Measurements from ENCODE around the gene PSMB7.

PSMB7 gene

DNA sequence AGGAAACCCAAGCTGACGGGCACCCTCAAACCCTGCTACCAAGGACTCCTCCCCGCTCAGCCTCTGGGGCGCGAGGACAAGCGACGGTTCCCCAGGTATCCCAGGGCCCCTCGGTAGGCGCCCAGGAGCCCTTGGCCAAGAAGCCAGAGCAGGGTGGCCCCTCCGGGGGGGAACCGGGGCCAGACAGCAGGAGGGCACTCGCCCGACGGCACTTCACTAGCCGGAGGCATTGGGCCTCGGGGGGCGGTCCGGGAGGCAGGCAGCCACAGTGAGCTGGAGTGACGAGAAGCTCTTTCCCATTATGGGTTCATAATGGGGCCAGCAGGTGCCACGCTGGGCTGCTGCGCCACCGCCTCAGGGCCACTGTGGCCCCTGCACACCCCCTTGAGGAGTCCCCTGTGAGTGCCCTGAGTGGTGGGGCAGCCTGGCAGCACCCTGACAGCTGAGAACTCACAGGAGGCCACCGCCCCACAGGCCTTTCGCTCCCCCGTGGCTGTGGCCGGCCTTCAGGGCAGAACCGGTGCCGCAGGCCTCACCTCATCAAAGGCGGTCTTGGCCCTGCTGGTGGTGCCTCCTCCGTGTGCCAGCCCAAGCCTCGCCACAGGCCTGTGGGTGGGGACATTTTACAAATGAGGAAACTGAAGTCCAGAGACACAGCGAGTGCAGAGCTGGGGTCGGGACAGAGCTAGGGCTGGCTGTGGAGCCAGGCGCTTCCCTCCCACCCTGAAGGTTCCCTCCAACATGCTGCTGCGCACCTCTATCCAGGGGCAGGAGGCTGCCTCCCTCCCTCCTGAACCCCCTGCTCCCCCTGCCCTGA, 68.7 kb downstream of the PSMB7 start:
- in situ Hi-C loops (cut with MboI; ENCODE audit: low sequenced_read_pairs), result no loop called here

DNA sequence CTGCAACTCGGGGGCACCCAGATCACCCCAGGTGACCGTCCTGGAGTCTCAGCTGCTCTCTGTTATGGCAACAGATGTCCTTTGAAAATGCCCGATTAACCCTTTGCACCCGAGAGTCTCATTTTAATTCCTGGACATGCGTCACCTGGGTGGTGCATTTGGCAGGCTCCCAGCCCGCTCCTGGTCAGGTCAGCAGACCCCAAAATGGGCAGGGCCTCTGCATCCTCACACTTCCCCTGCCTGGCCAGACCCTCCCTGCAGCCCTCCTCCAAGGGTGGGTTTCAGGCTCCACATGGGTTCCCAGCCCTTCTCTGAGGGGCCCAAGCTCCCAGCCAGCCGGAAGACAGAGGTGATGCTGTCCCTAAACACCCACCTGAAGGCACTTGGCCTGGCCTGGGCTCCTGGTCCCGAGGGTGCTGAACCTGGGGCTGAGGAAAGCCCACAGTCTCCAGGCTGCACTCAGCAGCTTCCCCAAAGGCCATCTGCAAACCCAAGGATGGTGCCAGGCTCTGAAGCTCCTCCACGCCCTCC, 69.4 kb downstream of the PSMB7 start:
- in situ Hi-C loops (cut with MboI; ENCODE audit: low sequenced_read_pairs), result no loop called here

DNA sequence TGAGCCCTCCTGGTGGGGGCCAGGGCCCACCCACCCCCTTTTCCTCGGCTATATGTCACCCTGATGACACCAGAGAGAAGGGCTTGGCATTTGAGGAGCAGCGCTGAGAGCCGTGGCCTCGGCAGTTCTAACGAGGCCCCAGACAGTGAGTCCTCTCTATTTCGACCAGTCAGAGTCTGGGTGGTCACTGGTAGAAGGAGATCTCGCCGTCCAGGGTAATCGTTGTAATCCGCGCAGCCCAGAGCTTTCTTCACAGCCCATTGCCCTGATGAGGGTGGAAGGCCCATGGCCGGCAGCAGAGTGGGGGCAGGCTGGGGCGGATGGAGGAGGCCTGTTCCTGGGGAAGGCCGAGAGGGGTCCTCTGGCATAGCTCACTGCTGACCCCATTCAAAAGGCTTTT, 70.2 kb downstream of the PSMB7 start:
- in situ Hi-C loops (cut with MboI; ENCODE audit: low sequenced_read_pairs), result no loop called here

DNA sequence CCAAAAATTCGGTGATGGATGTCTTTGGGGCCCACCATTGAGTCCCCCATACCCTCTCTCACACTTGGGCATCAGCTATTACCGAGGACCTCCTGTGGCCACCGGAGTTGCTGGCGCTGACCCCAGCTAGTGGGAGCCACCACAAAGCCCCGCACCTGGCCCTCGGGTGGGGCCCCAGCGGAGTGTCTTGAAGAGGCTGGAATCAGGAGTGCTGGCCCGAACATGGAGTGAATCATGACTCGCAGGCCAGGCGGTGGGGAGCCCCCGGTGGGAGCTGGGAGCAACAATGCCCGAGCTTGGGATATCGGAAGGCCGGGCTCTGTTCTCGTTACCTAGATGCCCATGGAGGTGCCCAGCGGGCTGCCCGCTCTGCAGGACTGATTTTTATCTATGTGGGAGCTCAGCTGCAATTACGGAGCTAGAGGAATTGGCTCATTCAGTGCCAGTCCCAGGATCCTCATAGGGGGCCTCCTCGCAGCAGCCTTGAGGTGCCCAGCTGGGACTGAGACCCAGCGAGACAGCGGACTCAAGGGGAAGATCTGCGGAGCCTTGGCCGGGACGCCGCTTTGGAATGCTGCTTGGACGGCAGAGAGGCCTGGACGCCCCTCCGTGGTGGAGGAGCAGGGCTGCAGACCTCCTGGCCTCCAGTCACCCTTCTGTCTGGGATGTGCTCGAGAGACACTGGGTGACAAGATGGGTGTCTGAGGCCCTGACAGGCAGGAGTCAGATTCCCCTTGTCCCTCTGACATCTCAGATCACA, 70.8 kb downstream of the PSMB7 start:
- in situ Hi-C loops (cut with MboI; ENCODE audit: low sequenced_read_pairs), result no loop called here

DNA sequence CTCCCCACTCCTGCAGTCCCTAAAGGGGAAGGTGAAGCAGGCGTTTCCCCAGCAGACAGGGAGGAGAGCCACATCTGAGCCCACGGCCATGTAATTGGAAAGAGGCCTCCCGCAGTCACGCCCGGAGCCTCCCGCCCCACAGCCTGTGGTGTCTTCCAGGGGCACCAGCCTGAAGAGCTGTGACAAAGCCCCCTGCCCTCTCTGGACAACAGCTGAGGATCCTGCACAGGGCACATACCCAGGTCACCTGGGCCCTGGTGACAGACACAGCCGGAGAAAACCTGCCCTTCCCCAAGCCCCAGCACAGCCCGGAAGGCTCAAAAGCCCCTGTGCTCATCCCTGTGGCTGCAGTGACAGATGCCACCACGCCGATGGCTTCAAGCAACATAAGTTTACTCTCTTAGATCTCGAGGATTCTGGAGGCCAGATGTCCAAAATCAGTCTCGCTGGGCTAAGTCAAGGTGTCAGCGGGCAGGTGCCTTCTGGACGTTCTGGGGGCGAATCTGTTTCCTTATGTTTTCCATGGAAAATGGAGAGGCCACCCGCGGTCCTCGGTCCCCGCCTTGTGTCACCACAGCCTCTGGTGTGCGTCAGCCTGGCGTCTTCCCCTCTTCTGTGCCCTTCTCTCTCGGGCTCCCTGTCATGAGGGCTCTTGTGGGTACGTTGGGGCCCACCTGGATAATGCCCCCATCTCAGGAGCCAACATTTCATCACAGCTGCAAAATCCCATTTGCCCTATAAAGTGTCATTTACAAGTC, 71.5 kb downstream of the PSMB7 start:
- in situ Hi-C loops (cut with MboI; ENCODE audit: low sequenced_read_pairs), result no loop called here

DNA sequence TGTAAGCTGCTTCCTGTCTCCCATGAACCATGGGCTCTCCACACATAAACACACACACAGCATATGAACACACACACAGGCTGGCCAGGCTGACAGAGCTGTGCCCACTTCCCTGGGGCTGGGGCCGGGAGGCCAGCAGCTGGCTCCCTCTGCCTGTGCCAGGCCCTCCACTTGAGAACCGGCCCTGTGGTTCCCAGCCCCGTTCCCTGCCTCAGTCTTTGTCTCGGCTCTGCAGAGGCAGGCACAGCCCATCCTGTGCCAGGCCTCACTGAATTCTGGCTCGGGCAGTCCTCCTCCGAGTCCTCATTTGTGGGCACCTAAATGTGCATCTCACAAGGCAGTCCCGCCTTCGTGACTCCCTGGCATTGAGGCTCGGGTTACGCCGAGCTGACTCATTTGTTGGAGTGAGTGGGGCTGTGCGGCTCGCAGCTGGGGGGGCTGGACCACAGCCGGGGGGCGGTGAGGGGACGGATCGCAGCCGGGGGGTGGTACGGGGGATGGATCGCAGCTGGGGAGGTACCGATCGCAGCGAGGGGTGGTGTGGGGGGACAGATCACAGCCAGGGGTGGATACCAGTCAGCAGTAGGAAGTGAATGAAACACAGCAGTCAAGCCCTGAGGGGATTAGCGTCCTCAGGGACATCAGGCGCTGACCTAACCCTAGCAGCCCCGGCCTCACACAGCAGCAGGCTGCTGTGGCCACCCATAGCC, 72.3 kb downstream of the PSMB7 start:
- in situ Hi-C loops (cut with MboI; ENCODE audit: low sequenced_read_pairs), result no loop called here

DNA sequence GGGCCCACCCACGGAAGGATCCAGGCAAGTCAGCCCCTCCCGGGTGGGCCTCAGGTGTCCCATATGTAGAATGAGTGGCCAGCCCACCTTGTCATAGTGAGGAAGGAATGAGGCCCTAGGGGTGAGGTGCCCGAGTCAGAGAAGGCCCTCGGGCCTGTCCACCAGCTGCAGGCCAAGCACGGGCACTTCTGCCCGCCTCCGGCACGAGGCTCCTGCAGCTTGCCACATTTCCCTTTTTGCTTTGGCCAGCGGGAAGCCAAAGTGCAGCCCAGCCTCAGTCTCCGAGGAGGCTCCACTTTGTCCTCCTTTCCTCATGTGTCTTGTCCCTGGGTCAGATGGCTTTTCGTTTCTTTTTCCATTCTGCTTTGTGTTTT, 72.9 kb downstream of the PSMB7 start:
- in situ Hi-C loops (cut with MboI; ENCODE audit: low sequenced_read_pairs), result no loop called here

DNA sequence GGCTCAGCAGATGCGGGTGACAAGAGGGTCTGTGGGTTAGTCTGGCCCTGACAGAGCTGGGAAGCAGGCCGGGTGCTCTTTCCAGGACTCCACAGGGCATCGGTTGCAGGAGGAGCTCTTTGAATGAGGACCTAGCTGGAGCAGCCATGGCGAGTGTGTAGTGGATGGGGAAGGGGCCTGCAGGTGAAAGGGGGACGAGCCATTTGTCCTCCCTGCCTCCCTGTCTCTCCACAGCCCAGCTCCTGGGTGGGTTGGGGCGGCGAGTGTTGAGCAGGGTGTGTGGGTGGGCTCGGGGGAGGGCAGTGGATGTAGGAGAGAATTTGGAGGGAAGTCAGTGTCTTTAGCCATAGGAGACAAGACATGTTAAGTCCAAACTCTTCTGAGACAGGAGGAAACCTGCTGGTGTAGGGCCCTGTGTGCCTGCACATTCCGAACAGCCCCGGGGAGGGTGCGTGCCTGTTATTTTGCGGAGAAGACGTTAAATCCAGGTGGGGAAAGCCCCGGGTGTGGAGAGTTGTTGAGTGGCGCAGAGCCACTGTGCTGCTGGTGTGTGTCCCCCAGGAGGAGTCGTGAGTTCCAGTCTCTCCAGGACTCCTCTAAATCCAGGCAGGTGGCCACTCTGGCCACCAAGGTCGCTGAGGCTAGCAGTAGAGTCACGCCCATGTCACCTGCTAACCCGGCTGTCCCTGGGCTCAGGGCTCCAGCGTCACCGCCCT, 73.6 kb downstream of the PSMB7 start:
- in situ Hi-C loops (cut with MboI; ENCODE audit: low sequenced_read_pairs), result no loop called here

DNA sequence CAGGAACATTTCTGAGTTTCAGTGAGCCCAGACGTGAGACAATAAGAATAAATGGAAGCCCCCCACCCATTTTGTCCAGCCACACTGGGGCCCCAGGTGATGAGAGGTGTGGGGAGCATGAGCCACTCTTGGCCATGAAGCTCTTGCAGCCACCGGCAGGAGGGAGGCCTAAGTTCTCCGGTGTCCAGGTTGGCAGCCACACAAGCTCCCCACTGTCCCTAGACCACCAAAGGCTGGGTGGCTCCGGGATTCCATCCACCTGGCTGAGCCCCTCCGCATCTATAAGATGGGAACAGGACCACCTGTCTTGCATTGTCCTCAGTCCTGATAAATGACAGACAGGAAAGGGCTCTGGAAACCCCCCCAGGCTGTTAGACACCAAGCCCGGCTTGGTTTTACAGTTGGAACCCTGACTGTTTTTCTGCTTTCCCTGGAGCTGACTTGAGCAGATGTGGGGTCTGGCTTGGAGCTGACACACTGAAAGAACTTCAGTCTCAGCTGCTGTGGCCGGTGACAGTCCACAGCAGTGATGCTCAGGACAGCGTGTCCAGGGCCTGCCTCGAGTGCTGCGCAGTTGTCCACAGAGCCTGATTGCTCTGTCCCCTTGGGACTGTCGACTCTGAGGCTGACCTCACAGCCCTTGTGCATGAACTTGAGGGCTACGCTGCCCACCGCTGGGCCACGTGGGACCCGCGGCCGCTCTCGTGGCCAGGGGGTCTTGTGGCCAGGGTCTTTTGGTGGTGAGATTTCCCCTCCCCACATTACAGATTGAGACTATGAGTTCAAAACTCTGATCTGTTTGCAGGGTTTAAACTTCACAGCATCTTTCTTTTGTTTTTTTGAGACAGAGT, 74.8 kb downstream of the PSMB7 start:
- in situ Hi-C loops (cut with MboI; ENCODE audit: low sequenced_read_pairs), result no loop called here

DNA sequence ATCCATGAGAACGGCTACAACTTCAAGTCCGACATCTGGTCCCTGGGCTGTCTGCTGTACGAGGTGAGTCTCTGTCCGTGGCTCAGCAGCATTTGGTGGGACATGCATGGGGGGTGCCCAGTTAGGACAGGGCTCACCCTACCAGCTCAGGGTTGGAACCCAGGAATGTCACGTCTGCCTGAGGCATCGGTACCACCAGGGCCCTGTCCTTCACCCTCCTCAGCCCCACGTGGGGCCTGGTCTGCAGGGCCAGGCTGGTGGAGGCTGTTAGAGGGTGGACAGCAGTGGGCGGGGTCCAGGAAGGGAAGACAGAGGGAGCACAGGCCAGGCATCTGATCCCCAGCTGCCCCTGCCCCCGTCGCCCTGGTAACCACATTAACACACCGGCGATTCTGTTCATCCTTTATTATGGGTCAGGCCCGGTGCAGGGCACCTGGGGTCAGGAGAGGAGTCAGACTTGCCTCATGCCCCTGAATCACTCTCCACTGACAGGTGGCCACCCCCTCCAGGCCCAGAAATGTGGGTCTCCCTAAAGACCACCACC, 75.6 kb downstream of the PSMB7 start:
- in situ Hi-C loops (cut with MboI; ENCODE audit: low sequenced_read_pairs), result no loop called here

DNA sequence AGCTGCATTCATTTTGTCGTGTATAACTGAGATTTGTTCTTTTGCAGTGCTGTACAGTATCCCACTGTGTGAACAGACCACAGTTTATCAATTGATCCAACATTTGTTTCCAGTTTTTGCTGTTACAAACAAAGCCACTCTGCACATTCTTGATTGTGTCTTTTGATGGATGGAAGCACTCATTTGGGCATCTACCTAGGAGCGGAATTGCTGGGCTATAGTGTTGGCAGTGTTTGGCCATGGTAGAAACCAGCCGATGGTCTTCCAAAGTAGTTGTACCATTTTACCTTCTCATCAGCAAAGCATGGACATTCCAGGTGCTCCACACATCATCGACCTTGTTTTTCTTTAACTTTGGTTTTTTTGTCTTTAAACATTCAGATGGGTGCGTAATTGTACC, 77.7 kb downstream of the PSMB7 start:
- in situ Hi-C loops (cut with MboI; ENCODE audit: low sequenced_read_pairs), result no loop called here

DNA sequence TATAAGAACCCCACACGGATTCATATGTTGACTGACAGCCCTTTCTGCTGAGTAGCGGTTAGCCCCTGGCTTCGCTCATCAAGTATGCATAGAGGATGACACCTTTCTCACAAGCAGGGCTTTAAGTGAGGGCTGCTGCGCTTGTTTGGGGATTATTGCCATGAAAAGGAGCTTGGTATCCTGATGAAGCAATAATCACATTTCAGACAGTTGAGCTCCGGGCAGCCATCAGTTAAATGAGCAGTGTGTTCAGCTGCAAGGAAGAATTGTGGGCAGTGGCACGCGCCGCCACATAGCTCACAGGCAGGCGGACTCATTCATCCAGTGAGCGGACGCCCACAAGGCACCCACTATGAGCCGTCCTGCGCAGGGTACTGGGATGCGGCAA, 79.9 kb downstream of the PSMB7 start:
- in situ Hi-C loops (cut with MboI; ENCODE audit: low sequenced_read_pairs), result no loop called here

DNA sequence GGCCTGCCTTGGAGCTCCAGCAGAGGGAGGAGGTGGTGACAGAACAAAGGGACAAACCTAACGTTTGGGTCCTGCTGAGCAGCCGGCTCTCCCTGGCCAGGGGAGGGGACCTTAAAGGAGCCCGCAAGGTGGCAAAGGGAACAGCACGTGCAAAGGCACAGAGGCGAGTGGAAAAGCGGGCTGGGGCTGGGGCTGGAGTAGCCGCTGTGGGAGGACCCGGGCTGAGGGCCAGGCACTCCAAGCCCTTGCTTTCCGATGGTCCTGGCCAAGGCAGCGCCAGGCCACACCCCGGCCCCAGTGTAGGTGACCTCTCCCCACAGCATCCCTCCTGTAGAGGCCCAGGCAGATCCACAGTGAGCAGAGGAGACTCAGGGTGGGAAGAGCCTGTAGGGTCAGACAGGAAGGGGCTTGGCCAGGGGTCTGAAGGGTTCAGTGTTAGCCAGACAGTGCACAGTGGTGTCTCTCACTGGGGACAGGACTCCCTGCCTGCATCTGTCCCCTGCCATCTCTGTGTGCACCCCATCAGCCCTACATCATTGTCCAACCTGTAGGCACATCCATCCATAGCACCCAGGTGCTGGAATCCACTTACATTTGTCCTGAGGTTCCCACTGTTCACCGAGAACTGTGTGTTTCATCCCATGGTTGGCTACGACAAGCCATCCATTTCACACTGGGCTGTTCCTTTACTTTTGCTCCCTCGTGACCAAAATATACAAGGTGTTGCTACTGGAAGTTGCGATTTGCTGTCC, 80.5 kb downstream of the PSMB7 start:
- in situ Hi-C loops (cut with MboI; ENCODE audit: low sequenced_read_pairs), result no loop called here

DNA sequence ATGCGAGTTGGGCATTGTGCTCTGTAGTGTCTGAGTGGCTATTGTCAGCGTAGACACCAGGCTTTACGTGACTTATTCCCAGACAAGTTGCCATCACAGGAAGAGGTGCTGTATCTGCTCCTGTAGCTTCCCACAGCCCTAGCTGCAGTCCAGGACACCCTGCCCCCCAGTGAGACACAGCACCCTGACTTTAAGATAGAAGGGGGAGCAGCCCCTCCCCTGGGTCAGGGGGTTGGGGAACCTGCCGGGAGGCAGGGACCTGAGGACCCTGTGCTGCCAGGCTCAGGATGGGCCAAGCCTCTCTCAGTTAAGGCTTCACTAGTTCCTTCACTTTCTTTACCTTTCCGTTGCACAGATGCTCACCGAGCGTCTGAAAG, 82.1 kb downstream of the PSMB7 start:
- in situ Hi-C loops (cut with MboI; ENCODE audit: low sequenced_read_pairs), result no loop called here

DNA sequence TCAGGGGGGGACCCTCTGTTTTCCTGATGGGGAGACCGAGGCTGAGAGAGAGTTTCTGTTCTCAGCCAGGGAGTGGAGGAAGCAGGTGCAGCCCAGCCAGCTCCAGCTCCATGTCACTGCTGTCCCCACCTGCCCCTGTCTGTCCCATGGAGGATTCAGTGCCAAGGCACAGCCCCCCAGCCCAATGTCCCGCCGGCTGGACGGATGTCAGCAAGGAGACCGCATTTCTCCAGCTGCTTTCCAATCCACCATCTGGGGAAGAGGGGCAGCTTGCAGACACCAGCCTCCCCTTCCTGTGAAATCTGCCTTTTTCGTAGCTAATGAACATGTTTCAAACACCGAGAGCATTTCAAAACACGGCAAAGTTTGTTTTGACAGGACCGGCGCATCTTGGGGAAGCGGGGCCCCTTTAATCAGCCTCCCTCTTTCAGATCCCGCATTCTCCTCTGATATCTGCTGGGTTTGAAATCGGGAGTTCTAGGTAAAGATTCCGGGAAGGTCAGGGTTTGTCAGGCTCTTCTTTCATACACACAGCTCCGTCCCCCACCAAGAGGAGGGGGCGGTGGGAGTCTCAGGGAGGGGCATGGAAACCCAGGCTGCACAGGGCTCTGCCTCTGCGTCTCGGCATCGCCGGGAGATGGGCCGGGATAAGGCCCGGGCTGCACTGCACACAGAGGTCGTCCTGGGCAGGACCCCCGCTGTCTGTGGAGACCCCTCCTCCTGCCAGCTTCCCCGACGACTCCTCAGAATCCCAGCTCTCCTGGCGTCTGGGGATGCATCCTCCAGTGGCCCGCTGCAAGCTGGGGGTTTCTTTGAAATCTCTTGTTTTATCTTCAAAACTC, 82.7 kb downstream of the PSMB7 start:
- in situ Hi-C loops (cut with MboI; ENCODE audit: low sequenced_read_pairs), result no loop called here

DNA sequence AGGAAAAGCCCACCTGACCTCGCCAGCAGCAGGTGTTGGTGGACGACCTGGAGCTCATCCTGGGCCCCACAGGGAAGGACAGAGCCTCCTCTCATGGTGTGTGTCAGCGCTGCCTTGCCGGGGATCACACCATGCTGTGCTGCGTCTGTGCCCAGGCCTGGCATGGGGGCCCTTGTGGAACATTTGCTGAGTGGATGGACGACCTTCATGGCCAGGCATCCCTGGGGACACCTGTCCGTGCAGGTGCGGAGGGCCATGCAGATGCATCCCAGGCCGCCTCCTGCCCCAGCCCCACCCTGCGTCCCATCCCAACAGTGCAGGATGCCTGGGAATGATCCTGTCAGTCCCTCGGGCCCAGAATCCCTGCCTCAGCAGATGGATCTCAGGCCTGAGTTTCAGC, 83.7 kb downstream of the PSMB7 start:
- in situ Hi-C loops (cut with MboI; ENCODE audit: low sequenced_read_pairs), result no loop called here

DNA sequence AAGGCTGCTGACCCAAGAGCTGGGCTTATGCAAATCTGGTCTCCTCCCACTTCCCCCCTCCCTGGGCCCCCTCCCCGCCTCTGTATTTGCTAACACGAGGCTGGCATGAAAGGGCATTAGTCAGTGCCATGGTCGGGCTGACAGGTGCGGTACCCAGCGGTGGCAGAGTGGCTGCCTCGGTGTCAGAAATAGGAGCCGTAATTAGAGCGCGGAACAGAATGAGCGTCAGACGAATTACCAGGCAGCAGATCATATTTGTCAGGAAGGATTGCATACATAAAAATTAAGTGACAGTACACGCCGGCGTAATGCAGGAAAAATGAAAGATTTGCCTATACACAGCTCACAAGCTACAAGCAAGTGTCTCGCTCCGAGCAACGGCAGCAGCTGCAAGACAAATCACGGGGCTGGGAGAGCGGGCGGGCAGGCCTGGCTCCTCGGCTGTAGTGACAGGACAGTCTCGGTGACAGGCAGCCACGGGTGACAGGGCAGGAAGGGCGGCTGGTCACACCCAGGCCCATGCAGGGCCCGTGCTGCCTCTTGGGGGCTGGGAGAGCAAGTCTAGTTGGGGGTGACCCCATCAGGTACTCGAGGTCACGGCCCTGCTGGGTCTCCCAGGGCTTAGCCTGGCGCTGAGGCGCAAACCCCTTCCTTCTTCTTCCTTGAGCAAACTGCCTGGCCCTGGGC, 85.1 kb downstream of the PSMB7 start:
- in situ Hi-C loops (cut with MboI; ENCODE audit: low sequenced_read_pairs), result no loop called here
